Measurements from ENCODE around the gene TAS2R31. TPM values are rescaled to one million over a fixed set of nuclear protein-coding genes. Genes with fewer than 3 reads are reported as not detected.

Gene TAS2R31
- total RNA-seq: 10 to 100 TPM in 3 of 4 donors, 1 to 10 TPM in 1; 4.5 to 27.5 (median 15.0) TPM

GRCh38 chr12:11031307-11031706 lies at the start of gene TAS2R31:
Gene TAS2R31, minus strand, starts transcription at chr12:11031407. Its CDS starts 72 bp downstream, at chr12:11031335.
- 92% methylated on average over 6 of the region's 6 CpGs; no CpG with 5 or more reads in 1 of the 2 donors for WGBS, 2 donors (ENCODE audit: low coverage in 1 of 2)
- in situ Hi-C loops (cut with MboI; ENCODE audit: low pct_ligation_motif_present in 1 of 4, low pct_unique_long_range_greater_than_20kb in 1 of 4, low sequenced_read_pairs in 3 of 4) (loop anchor here in 1 of 4 donors (10.0 kb wide), 1 partner anchor 63 kb away; the partner anchor contains the start of gene TAS2R43), intact Hi-C loops (cut with DNase I; ENCODE audit: low total_unique reads) (no loop called here)
- Histone ChIP-seq H3K9me3 (no peaks in the 10 kb centered on the region), H3K36me3 (no peaks in the 10 kb centered on the region), H3K4me1 (no peaks in the 10 kb centered on the region), H3K27me3 (no peaks in the 10 kb centered on the region), H3K4me3 (no peak within 1 kb of the TSS), H3K27ac (no peak within 1 kb of the TSS)
- TF ChIP-seq CTCF (IDR thresholded peaks at IDR 0.05) (no peak), POLR2AphosphoS5 (IDR thresholded peaks at IDR 0.05) (no peak), POLR2A (IDR thresholded peaks at IDR 0.05) (no peak), EP300 (IDR thresholded peaks at IDR 0.05; ENCODE audit: low read depth) (no peak)
- no peak for DNase-seq

- WGBS, 2 donors (ENCODE audit: low coverage in 1 of 2): 83 to 84% methylated on average over 1 of the region's 1 CpG
- no peaks in the 10 kb centered on the region for H3K4me1 ChIP-seq
- TF ChIP-seq POLR2A (IDR thresholded peaks at IDR 0.05): no peak
- TF ChIP-seq POLR2AphosphoS5 (IDR thresholded peaks at IDR 0.05): no peak
- no peak for TF ChIP-seq CTCF (IDR thresholded peaks at IDR 0.05)
- no peak for TF ChIP-seq EP300 (IDR thresholded peaks at IDR 0.05; ENCODE audit: low read depth)
- intact Hi-C loops (cut with DNase I; ENCODE audit: low total_unique reads) (no loop called here), in situ Hi-C loops (cut with MboI; ENCODE audit: low pct_ligation_motif_present in 1 of 4, low pct_unique_long_range_greater_than_20kb in 1 of 4, low sequenced_read_pairs in 3 of 4) (no loop called here)
- H3K36me3 ChIP-seq: no peaks in the 10 kb centered on the region
- peaks cover 0 to 10% of the 10 kb centered on the region in 2 donors for H3K9me3 ChIP-seq
- H3K4me3 ChIP-seq: no peak overlapping the region
- H3K27me3 ChIP-seq: no peaks in the 10 kb centered on the region
- H3K27ac ChIP-seq: no peak overlapping the region
- no peak for DNase-seq
Observed at GRCh38 chr12:11078246-11078645, 47.0 kb upstream of the TAS2R31 start.

- in situ Hi-C loops (cut with MboI; ENCODE audit: low pct_ligation_motif_present in 1 of 4, low pct_unique_long_range_greater_than_20kb in 1 of 4, low sequenced_read_pairs in 3 of 4) (no loop called here), intact Hi-C loops (cut with DNase I; ENCODE audit: low total_unique reads) (no loop called here)
- Histone ChIP-seq H3K27ac (no peak overlapping the region), H3K27me3 (no peaks in the 10 kb centered on the region), H3K9me3 (peaks cover 0 to under 1% of the 10 kb centered on the region in 2 donors), H3K4me1 (peaks cover 0 to 11% (median 4%) of the 10 kb centered on the region in 4 donors), H3K4me3 (no peak overlapping the region), H3K36me3 (no peaks in the 10 kb centered on the region)
- TF ChIP-seq EP300 (IDR thresholded peaks at IDR 0.05; ENCODE audit: low read depth): no peak
- TF ChIP-seq CTCF (IDR thresholded peaks at IDR 0.05): no peak
- no peak for TF ChIP-seq POLR2A (IDR thresholded peaks at IDR 0.05)
- TF ChIP-seq POLR2AphosphoS5 (IDR thresholded peaks at IDR 0.05): no peak
- DNase-seq: no peak
- 57 to 71% methylated on average over 3 of the region's 3 CpGs for WGBS, 2 donors (ENCODE audit: low coverage in 1 of 2)
Observed at GRCh38 chr12:11075642-11076041, 44.4 kb upstream of the TAS2R31 start.

- Histone ChIP-seq H3K27me3 (no peaks in the 10 kb centered on the region), H3K4me3 (no peak overlapping the region), H3K36me3 (no peaks in the 10 kb centered on the region), H3K27ac (no peak overlapping the region), H3K4me1 (peaks cover 0 to 16% (median 4%) of the 10 kb centered on the region in 4 donors), H3K9me3 (peaks cover 0 to 3% of the 10 kb centered on the region in 2 donors)
- DNase-seq: no peak
- TF ChIP-seq EP300 (IDR thresholded peaks at IDR 0.05; ENCODE audit: low read depth): no peak
- WGBS, 2 donors (ENCODE audit: low coverage in 1 of 2): 43 to 59% methylated on average over 2 to 4 of the region's 4 CpGs
- in situ Hi-C loops (cut with MboI; ENCODE audit: low pct_ligation_motif_present in 1 of 4, low pct_unique_long_range_greater_than_20kb in 1 of 4, low sequenced_read_pairs in 3 of 4): loop anchor here in 3 of 4 donors (5.0 kb wide), 1 partner anchor 54 kb away; no protein-coding TSS in a partner anchor
- intact Hi-C loops (cut with DNase I; ENCODE audit: low total_unique reads): no loop called here
Observed at GRCh38 chr12:11071414-11071813, 40.2 kb upstream of the TAS2R31 start.

- Histone ChIP-seq H3K27me3 (no peaks in the 10 kb centered on the region), H3K9me3 (peaks cover 0 to 3% of the 10 kb centered on the region in 2 donors), H3K4me3 (no peak overlapping the region), H3K27ac (no peak overlapping the region), H3K36me3 (no peaks in the 10 kb centered on the region), H3K4me1 (peaks cover 0 to 16% (median 4%) of the 10 kb centered on the region in 4 donors)
- 44 to 50% methylated on average over 1 of the region's 1 CpG for WGBS, 2 donors (ENCODE audit: low coverage in 1 of 2)
- TF ChIP-seq EP300 (IDR thresholded peaks at IDR 0.05; ENCODE audit: low read depth) (no peak), POLR2A (IDR thresholded peaks at IDR 0.05) (no peak), CTCF (IDR thresholded peaks at IDR 0.05) (no peak), POLR2AphosphoS5 (IDR thresholded peaks at IDR 0.05) (no peak)
- intact Hi-C loops (cut with DNase I; ENCODE audit: low total_unique reads): no loop called here
- in situ Hi-C loops (cut with MboI; ENCODE audit: low pct_ligation_motif_present in 1 of 4, low pct_unique_long_range_greater_than_20kb in 1 of 4, low sequenced_read_pairs in 3 of 4): loop anchor here in 3 of 4 donors (5.0 kb wide), 1 partner anchor 54 kb away; no protein-coding TSS in a partner anchor
- DNase-seq: no peak
Observed at GRCh38 chr12:11070999-11071398, 39.8 kb upstream of the TAS2R31 start.

Data from transverse colon (tissue), 4 donors.